Effector memory CD4-positive, alpha-beta T cell (primary cell): ENCODE measurements around the gene DNAH10.

Source experiments
- DNase-seq, 3 donors: peaks; one replicate each; pipeline ENCODE4 v3.0.0-alpha.2; 2020
- H3K27ac ChIP-seq: 2 replicates; pipeline ENCODE4 v1.7.0; 2013; ENCODE audit warnings: mild to moderate bottlenecking, low read length, moderate library complexity; ENCODE audit not compliant: insufficient read depth, poor library complexity, severe bottlenecking
- H3K27me3 ChIP-seq: replicated peaks from 2 replicates; pipeline ENCODE4 v1.7.0; 2013; ENCODE audit warnings: mild to moderate bottlenecking, low read length; ENCODE audit not compliant: insufficient read depth, control insufficient read depth, poor library complexity, severe bottlenecking
- H3K36me3 ChIP-seq: 2 replicates; pipeline ENCODE4 v1.7.0; 2013; ENCODE audit warnings: mild to moderate bottlenecking, low read length, moderate library complexity; ENCODE audit not compliant: control insufficient read depth, insufficient read depth
- H3K4me1 ChIP-seq: 2 replicates; pipeline ENCODE4 v1.7.0; 2013; ENCODE audit warnings: low read length, mild to moderate bottlenecking; ENCODE audit not compliant: control insufficient read depth, insufficient read depth, poor library complexity, severe bottlenecking
- H3K4me3 ChIP-seq: 2 replicates; pipeline ENCODE4 v1.7.0; 2013; ENCODE audit warnings: low read length, low read depth, mild to moderate bottlenecking; ENCODE audit not compliant: insufficient read depth, poor library complexity, severe bottlenecking
- H3K9me3 ChIP-seq: 2 replicates; pipeline ENCODE4 v1.7.0; 2013; ENCODE audit warnings: mild to moderate bottlenecking, low read length, moderate library complexity; ENCODE audit not compliant: control insufficient read depth

Gene DNAH10

DNA sequence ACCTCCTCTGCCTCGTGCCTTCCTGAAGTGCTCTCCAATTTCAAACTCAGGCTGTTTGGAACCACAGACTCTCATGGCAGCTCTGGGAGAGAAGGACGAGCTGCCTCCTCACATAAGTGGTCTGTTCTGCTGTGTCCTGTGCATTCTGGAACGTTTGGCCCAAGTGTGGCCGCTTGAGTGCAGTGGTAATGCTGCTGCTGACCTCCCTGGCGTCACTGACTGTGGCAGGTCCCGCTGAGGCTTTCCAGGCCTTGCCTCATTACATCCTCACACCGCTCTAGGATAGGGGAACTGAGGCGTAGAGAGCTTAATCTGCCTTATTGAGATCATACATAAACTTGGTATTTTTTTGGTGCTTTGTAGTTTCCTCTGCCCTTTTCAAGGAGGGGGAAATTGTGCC lies 196.4 kb downstream of the DNAH10 start:
- DNase-seq: no peak
- Histone ChIP-seq H3K4me3 (no peak overlapping the region), H3K9me3 (no peaks in the 10 kb centered on the region), H3K27ac (no peak overlapping the region), H3K36me3 (no peaks in the 10 kb centered on the region), H3K27me3 (no peaks in the 10 kb centered on the region), H3K4me1 (no peaks in the 10 kb centered on the region)

DNA sequence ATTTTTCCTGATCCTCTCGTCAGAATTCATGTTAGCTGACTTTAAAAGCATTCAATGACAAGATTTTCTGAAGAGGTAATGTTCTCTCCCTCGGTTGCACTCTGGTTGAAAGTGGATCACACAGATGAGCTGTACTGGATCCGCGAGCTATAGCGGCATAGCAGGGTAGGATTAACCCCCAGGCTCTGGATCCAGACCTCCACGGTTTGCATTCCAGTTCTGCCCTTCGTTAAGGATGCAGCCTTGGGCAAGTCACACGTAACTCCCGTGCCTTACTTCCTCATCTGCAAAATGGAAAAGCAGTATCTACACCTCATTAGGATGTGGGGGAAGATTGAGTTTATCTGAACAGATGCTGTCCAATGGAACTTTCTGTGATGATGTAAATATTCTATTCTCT lies 196.8 kb downstream of the DNAH10 start:
- Histone ChIP-seq H3K4me3 (no peak overlapping the region), H3K27me3 (no peaks in the 10 kb centered on the region), H3K36me3 (no peaks in the 10 kb centered on the region), H3K27ac (no peak overlapping the region), H3K9me3 (no peaks in the 10 kb centered on the region), H3K4me1 (no peaks in the 10 kb centered on the region)
- DNase-seq: no peak

DNA sequence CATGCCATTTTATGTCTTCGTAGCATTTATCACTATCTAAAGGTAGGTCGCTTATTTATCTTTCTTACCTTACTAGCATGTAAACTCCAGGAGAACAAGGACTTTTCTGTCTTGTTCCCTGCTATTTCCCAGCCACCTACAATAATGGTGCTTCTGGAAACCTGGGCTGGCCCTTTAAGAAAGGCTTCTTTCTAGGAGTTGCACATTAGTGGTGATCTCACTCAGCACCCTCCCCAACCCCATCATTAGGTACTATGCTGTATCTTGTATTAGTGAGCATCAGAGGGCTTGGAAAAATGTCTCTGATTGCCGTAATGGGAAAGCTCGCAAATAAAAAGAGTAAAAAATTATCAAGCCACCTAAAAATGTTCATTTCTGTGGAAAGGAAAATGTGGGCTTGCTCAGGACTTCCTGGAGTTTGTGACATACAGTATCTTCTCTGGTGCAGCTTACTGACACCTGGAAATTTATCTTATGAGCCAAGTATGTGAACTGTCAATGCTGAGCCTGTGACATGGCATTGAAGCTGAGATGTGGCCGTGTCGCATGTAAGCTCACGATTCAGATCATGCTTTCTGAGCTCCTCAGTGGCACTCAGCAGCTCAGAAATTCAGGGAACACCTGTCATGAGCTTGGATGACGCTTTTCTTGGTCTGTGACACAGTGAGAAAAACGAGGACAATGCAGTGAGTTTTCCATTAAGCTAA lies 198.1 kb downstream of the DNAH10 start:
- DNase-seq: no peak
- H3K9me3 ChIP-seq: no peaks in the 10 kb centered on the region

DNA sequence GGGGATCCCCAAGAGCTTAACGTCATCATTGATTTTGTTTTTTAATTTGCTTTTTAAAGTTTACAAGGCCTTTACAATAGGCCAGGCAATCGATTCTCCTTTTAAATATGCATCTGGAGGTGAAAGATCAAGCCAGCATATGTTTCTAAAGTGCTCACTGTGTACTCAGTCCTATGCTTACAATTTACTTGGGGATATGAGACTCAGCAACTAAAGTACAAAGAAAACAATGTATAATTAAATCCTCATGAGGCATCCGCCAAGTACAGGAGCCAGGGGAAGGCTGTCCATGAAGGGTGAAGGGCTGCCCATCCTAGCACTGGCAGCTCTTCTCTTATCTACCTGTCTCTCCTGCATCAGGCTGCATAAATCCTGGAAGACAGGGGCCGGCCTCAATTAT lies 198.8 kb downstream of the DNAH10 start:
- Histone ChIP-seq H3K27me3 (no peaks in the 10 kb centered on the region), H3K4me1 (no peaks in the 10 kb centered on the region), H3K4me3 (no peak overlapping the region), H3K27ac (no peak overlapping the region), H3K36me3 (no peaks in the 10 kb centered on the region), H3K9me3 (no peaks in the 10 kb centered on the region)
- no peak for DNase-seq

More for the DNA sequence above, 198.1 kb downstream of the DNAH10 start:
- Histone ChIP-seq H3K27me3 (no peaks in the 10 kb centered on the region), H3K4me3 (no peak overlapping the region), H3K27ac (no peak overlapping the region), H3K36me3 (no peaks in the 10 kb centered on the region), H3K4me1 (no peaks in the 10 kb centered on the region)

DNA sequence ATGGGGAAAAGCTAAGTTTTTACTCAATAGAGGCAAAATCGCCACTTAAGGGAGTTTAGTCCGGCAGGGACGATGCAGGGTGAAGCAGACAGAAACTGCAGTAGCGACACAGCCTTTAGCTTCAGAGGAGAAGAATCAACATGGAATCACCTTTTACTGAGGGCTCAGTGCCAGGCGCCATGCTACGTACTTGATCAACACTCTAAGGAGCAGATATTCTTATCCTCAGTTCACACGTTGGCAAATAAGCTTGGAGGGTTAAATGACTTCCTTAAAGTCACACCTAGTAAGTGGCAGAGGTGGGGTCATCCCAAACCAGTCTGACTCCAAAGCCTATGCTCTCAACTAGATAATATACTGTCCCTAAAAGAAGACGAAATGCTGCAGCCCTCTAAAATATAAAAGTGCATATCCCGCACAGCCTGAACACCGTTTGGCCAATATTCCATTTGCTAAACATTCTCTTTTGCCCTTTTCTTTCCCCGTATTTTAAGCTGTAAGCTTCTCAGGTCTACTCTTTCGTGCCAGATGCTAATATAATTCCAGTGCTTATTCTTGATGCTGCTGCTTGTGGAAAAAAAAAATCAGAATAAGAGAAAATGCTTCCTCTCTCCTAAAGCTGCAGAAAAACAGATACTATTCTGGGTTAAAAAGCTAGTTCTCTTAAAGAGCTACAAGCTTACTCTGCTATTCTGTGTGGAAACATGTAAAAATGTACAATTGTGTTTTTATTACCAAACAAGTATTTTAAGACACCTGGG lies 199.7 kb downstream of the DNAH10 start:
- Histone ChIP-seq H3K4me1 (no peaks in the 10 kb centered on the region), H3K27ac (no peak overlapping the region), H3K36me3 (no peaks in the 10 kb centered on the region), H3K9me3 (no peaks in the 10 kb centered on the region), H3K27me3 (no peaks in the 10 kb centered on the region), H3K4me3 (no peak overlapping the region)
- DNase-seq: no peak

DNA sequence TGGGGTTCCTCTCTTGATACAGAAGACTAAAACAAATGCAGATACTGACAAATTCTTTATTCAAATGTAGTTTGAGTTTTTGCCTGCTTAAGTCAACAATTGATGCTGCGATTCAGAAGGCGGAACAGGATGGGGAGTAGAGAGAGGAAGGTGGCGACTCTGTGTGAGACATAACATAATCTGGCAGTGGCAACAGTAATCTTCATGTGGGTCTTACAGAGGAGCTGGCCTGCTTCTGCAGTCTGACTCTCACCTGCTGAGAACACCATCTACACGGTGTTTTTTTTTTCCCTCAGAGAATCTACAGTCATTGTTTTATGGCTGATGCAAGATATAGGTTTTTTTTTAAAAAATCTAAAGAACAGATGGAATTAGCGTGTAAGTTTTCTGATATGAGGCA lies 200.4 kb downstream of the DNAH10 start:
- H3K27ac ChIP-seq: no peak overlapping the region
- H3K9me3 ChIP-seq: no peaks in the 10 kb centered on the region
- no peak for DNase-seq
- no peaks in the 10 kb centered on the region for H3K36me3 ChIP-seq
- H3K27me3 ChIP-seq: no peaks in the 10 kb centered on the region
- no peaks in the 10 kb centered on the region for H3K4me1 ChIP-seq
- H3K4me3 ChIP-seq: no peak overlapping the region

DNA sequence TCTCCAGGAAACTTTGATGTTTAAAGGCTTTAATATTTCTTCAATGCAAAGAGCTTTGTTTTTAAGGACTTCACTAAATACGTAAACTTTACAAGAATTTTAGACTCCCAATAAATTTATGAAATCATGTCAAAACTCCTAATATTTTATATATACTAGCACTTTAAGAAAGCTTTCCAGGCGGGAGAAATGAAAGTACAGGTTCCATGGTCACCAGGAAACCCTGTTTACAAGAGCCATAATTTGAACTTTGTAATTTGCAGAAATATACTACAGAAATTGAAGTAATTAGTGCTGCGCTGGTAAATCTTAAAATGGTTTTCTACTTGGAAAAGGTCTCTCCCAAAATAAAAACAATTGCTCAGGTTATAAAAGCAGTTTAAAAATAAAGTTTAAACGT lies 201.7 kb downstream of the DNAH10 start:
- no peaks in the 10 kb centered on the region for H3K36me3 ChIP-seq
- no peaks in the 10 kb centered on the region for H3K27me3 ChIP-seq
- H3K9me3 ChIP-seq: no peaks in the 10 kb centered on the region
- H3K27ac ChIP-seq: no peak overlapping the region
- no peak for DNase-seq
- H3K4me1 ChIP-seq: no peaks in the 10 kb centered on the region
- no peak overlapping the region for H3K4me3 ChIP-seq

DNA sequence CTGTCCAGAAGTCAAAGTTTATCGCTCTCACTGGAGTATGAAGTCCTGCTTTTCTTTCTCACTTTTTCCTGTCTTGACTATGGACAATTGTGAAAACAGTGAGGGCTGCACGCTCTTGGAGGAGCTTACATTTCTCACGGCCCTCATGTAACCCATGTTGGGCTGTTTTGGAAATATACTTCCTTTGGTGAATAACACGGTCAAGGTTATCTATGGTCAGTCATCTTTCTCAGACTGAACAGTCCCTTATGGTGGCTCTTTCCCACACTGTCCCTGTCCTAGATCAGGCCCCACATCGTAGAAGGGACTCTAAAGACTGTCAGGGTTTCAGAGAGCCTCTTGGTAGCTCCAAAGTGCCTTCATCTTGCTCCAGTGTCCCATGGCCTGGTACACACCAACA lies 203.3 kb downstream of the DNAH10 start:
- H3K27me3 ChIP-seq: no peaks in the 10 kb centered on the region
- no peaks in the 10 kb centered on the region for H3K4me1 ChIP-seq

DNA sequence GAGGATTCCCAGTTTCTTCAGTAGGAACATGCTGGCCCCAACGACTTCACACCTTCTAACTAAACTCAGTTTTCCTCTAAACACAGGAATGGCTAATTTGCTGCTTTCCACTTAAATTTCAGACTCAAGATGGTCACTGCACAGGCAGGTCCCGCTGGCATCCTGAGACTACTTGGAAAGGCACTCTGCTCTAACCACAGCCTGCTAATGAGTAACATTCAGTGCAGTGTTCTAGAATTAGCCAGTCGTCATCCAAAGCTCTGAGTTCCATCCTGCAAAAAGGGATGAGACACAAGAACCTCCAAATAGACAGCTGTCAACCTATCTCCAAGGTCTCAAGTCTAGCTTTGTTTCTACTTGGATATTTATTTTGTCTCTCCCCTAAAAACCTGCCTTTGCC lies 204.5 kb downstream of the DNAH10 start:
- no peak overlapping the region for H3K27ac ChIP-seq

More for the DNA sequence above, 203.3 kb downstream of the DNAH10 start:
- H3K4me3 ChIP-seq: no peak overlapping the region
- no peak for DNase-seq
- no peaks in the 10 kb centered on the region for H3K36me3 ChIP-seq
- no peak overlapping the region for H3K27ac ChIP-seq
- H3K9me3 ChIP-seq: no peaks in the 10 kb centered on the region

DNA sequence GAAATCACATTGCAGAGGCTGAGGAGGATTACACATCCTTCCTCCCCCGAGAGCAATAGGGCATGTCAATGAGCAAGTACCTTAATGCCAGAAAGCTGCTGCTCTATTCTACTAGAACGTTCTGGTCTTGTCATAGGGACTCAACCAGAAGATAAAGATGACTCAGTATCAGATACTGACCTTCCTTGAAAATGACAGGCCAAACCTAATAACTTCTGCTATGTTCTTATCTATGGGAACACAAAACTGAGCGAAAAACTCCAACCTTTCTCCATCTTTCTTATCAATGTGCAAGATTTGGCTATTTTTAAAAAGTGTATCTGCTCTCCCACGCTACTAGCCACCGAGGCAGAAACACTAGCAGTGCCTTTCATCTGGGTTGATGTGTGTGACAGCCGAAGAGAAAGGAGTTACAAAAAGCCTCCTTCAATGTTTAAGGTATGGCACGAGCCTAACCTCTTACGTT lies 205.1 kb downstream of the DNAH10 start:
- no peak for DNase-seq
- Histone ChIP-seq H3K27me3 (no peaks in the 10 kb centered on the region), H3K27ac (no peak overlapping the region), H3K4me3 (no peak overlapping the region), H3K9me3 (no peaks in the 10 kb centered on the region), H3K4me1 (peaks cover 8% of the 10 kb centered on the region), H3K36me3 (no peaks in the 10 kb centered on the region)

More for the DNA sequence above, 204.5 kb downstream of the DNAH10 start:
- no peak overlapping the region for H3K4me3 ChIP-seq
- no peaks in the 10 kb centered on the region for H3K9me3 ChIP-seq
- no peaks in the 10 kb centered on the region for H3K36me3 ChIP-seq
- peaks cover 3% of the 10 kb centered on the region for H3K4me1 ChIP-seq
- H3K27me3 ChIP-seq: no peaks in the 10 kb centered on the region
- DNase-seq: no peak
